H1 (cell line): ENCODE results near the gene KATNIP.

Experiments
- POLR2AphosphoS5 ChIP-seq: IDR thresholded peaks from 2 replicates; pipeline ENCODE4 v1.6.1; 2011; ENCODE audit warnings: low read depth, low read length
- USF2 ChIP-seq: IDR thresholded peaks from 2 replicates; pipeline ENCODE4 v1.6.1; 2011; ENCODE audit warnings: low read length, improper control_type of control experiment
- TF ChIP-seq, protein P1 (sequence below), 3 experiments: IDR thresholded peaks; 1 replicate in 2 of 3; 2 replicates in 1 of 3; pipeline versions ENCODE4 v1.5.1 to v1.6.1; 2011; ENCODE audit warnings: low read length in 3 of 3, mild to moderate bottlenecking in 3 of 3, inconsistent platforms in 2 of 3, low read depth in 1 of 3, moderate library complexity in 1 of 3; ENCODE audit not compliant: insufficient read depth in 1 of 3; ENCODE audit errors: control extremely low read depth in 1 of 3
- TF ChIP-seq, protein P2 (sequence below): IDR thresholded peaks from 2 replicates; pipeline ENCODE4 v1.6.1; 2011; ENCODE audit warnings: low read depth, mild to moderate bottlenecking, low read length; ENCODE audit not compliant: insufficient read depth

GRCh38 chr16:27597361-27597760, 47.4 kb downstream of the KATNIP start:
- no peak for TF ChIP-seq POLR2AphosphoS5
- TF ChIP-seq, protein P1, sequence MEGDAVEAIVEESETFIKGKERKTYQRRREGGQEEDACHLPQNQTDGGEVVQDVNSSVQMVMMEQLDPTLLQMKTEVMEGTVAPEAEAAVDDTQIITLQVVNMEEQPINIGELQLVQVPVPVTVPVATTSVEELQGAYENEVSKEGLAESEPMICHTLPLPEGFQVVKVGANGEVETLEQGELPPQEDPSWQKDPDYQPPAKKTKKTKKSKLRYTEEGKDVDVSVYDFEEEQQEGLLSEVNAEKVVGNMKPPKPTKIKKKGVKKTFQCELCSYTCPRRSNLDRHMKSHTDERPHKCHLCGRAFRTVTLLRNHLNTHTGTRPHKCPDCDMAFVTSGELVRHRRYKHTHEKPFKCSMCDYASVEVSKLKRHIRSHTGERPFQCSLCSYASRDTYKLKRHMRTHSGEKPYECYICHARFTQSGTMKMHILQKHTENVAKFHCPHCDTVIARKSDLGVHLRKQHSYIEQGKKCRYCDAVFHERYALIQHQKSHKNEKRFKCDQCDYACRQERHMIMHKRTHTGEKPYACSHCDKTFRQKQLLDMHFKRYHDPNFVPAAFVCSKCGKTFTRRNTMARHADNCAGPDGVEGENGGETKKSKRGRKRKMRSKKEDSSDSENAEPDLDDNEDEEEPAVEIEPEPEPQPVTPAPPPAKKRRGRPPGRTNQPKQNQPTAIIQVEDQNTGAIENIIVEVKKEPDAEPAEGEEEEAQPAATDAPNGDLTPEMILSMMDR (IDR thresholded peaks at IDR 0.05; ENCODE audit: control extremely low read depth in 1 of 3, insufficient read depth in 1 of 3, low read depth in 1 of 3, low read length in 3 of 3): no peak
- TF ChIP-seq, protein P2, sequence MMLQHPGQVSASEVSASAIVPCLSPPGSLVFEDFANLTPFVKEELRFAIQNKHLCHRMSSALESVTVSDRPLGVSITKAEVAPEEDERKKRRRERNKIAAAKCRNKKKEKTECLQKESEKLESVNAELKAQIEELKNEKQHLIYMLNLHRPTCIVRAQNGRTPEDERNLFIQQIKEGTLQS: no peak
- TF ChIP-seq USF2: no peak
